Neuronal stem cell (in vitro differentiated cells): ENCODE measurements around the gene SH2D4B.

Experiments used
- DNase-seq: peaks from one replicate; pipeline ENCODE4 v3.0.0-alpha.2; 2013; ENCODE audit warnings: low spot score
- H2AFZ ChIP-seq: one replicate; pipeline ENCODE4 v1.6.1; 2013; ENCODE audit warnings: mild to moderate bottlenecking, low read length, inconsistent platforms
- H2AK5ac ChIP-seq: 2 replicates; pipeline ENCODE4 v1.6.1; 2013; ENCODE audit warnings: low read depth, mild to moderate bottlenecking, inconsistent platforms, low read length, moderate library complexity, mixed read lengths
- H2BK120ac ChIP-seq: 2 replicates; pipeline ENCODE4 v1.6.1; 2013; ENCODE audit warnings: low read depth, mild to moderate bottlenecking, inconsistent platforms, low read length, moderate library complexity, mixed read lengths
- H2BK12ac ChIP-seq: one replicate; pipeline ENCODE4 v1.6.1; 2013; ENCODE audit warnings: low read length, inconsistent platforms
- H2BK15ac ChIP-seq: 2 replicates; pipeline ENCODE4 v1.6.1; 2013; ENCODE audit warnings: mild to moderate bottlenecking, low read length, inconsistent platforms, mixed read lengths
- H2BK5ac ChIP-seq: one replicate; pipeline ENCODE4 v1.6.1; 2013; ENCODE audit warnings: inconsistent platforms, mild to moderate bottlenecking, low read length, moderate library complexity
- H3K14ac ChIP-seq: one replicate; pipeline ENCODE4 v1.6.1; 2013; ENCODE audit warnings: low read length, inconsistent platforms
- H3K18ac ChIP-seq: 2 replicates; pipeline ENCODE4 v1.6.1; 2013; ENCODE audit warnings: low read length, inconsistent platforms
- H3K23ac ChIP-seq: 2 replicates; pipeline ENCODE4 v1.6.1; 2013; ENCODE audit warnings: low read depth, mild to moderate bottlenecking, mixed read lengths, low read length, inconsistent platforms; ENCODE audit not compliant: poor library complexity
- H3K27ac ChIP-seq: replicated peaks from 3 replicates; pipeline ENCODE4 v1.5.1; 2013; ENCODE audit warnings: low read length, inconsistent platforms
- H3K27me3 ChIP-seq, 3 experiments: 2 replicates each; pipeline ENCODE4 v1.6.1; 2013; ENCODE audit warnings: low read length in 3 of 3, mild to moderate bottlenecking in 2 of 3, inconsistent platforms in 1 of 3, low read depth in 1 of 3, mixed read lengths in 1 of 3, moderate library complexity in 1 of 3; ENCODE audit not compliant: control insufficient read depth in 3 of 3, insufficient read depth in 3 of 3
- H3K36me3 ChIP-seq, 2 donors: replicated peaks in 1 of 2; 2 replicates each; pipeline ENCODE4 v1.6.1; 2013; ENCODE audit warnings: low read length in 2 of 2; ENCODE audit not compliant: control insufficient read depth in 2 of 2, insufficient read depth in 2 of 2
- H3K4ac ChIP-seq: 2 replicates; pipeline ENCODE4 v1.6.1; 2013; ENCODE audit warnings: inconsistent platforms, mild to moderate bottlenecking, low read length, moderate library complexity
- H3K4me1 ChIP-seq, 2 donors: 1 replicate in 1 of 2; 2 replicates in 1 of 2; pipeline ENCODE4 v1.6.1; 2013; ENCODE audit warnings: low read length in 2 of 2, low read depth in 1 of 2; ENCODE audit not compliant: control insufficient read depth in 2 of 2, insufficient read depth in 1 of 2
- H3K4me2 ChIP-seq: one replicate; pipeline ENCODE4 v1.6.1; 2013; ENCODE audit warnings: mild to moderate bottlenecking, low read length, inconsistent platforms; ENCODE audit not compliant: insufficient read depth, poor library complexity, severe bottlenecking
- H3K4me3 ChIP-seq, 2 donors: 2 replicates each; pipeline ENCODE4 v1.5.1; 2013; ENCODE audit warnings: low read length in 2 of 2, mild to moderate bottlenecking in 2 of 2, inconsistent platforms in 1 of 2, moderate library complexity in 1 of 2
- H3K79me1 ChIP-seq: one replicate; pipeline ENCODE4 v1.6.1; 2013; ENCODE audit warnings: low read depth, mild to moderate bottlenecking, inconsistent platforms, low read length, moderate library complexity
- H3K9ac ChIP-seq: one replicate; pipeline ENCODE4 v1.6.1; 2013; ENCODE audit warnings: mild to moderate bottlenecking, low read depth, low read length, inconsistent platforms; ENCODE audit not compliant: poor library complexity
- H3K9me3 ChIP-seq, 2 donors: replicated peaks in 1 of 2; 2 replicates each; pipeline versions ENCODE3 to v1.6.1; 2013; ENCODE audit warnings: low read length in 2 of 2, mild to moderate bottlenecking in 2 of 2, inconsistent platforms in 1 of 2, low read depth in 1 of 2, mixed read lengths in 1 of 2, moderate library complexity in 1 of 2; ENCODE audit not compliant: control insufficient read depth in 2 of 2, insufficient read depth in 1 of 2
- H4K8ac ChIP-seq: one replicate; pipeline ENCODE4 v1.6.1; 2013; ENCODE audit warnings: low read depth, mild to moderate bottlenecking, inconsistent platforms, low read length, moderate library complexity
- H4K91ac ChIP-seq: one replicate; pipeline ENCODE4 v1.6.1; 2013; ENCODE audit warnings: low read length, low read depth, mild to moderate bottlenecking, inconsistent platforms; ENCODE audit not compliant: poor library complexity
- WGBS, 2 donors: extraction: QIAGEN DNeasy Blood & Tissue Kit; methylation state at CpG; one replicate each; pipeline ENCODE4 v1.1.7; 2013; ENCODE audit warnings: missing lambda C conversion rate in 2 of 2, mixed read lengths in 1 of 2; ENCODE audit not compliant: insufficient read length in 2 of 2, insufficient replicate concordance in 1 of 2; ENCODE audit errors: extremely low coverage in 2 of 2; 5-methylcytosine and 5-hydroxymethylcytosine counted together

SH2D4B gene

DNA sequence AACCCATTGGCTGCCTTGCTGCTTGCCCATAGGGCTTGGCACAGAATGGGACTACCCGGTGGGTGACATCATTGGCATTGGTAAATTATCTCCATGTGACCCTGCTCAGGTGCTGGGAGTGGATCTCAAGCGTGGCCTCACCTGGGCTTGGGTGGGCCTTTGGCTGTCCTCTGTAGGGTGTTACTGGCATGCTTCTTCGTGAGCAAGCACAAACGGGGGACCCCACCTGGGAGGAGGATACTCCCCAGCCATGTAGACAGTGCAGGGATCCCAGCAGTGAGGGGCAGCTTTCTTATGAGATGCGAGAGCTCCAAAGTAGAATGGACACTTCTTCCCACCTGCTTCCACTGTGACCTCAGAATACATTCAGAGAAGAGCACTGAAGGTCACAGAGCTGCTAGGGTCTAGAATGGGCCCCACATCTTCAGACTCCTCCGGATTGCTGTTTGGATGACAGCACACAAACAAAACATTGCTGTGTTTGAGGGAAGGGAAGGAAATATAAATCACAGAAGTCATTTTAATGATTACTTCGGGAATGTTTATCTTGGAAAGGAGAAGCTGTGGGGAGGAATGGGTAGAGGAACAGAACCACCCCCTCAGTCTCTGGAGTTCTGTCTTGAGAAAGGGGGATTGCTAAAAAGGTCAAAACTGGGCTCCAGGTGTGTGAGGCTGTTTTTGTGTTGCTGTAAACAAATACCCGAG is 75.9 kb downstream of the SH2D4B start:
- Histone ChIP-seq H4K91ac (no peak overlapping the region), H3K79me1 (no peaks in the 10 kb centered on the region), H3K9ac (no peak overlapping the region), H2AFZ (no peak overlapping the region), H2BK120ac (no peak overlapping the region), H2BK12ac (no peak overlapping the region), H3K36me3 (no peaks in the 10 kb centered on the region), H2BK15ac (no peak overlapping the region), H3K14ac (no peak overlapping the region), H2BK5ac (no peak overlapping the region), H3K9me3 (no peaks in the 10 kb centered on the region), H2AK5ac (no peak overlapping the region), H3K4me3 (peak overlapping the region in 1 of 2 donors; percentile 41), H3K27ac (no peak overlapping the region), H3K27me3 (no peaks in the 10 kb centered on the region), H3K23ac (no peak overlapping the region), H3K4me2 (no peak overlapping the region), H3K4ac (no peak overlapping the region), H3K4me1 (no peaks in the 10 kb centered on the region), H3K18ac (peak overlapping the region; percentile 65), H4K8ac (no peak overlapping the region)
- no CpG with 5 or more reads among the region's 8 CpGs for WGBS, 2 donors
- no peak for DNase-seq

DNA sequence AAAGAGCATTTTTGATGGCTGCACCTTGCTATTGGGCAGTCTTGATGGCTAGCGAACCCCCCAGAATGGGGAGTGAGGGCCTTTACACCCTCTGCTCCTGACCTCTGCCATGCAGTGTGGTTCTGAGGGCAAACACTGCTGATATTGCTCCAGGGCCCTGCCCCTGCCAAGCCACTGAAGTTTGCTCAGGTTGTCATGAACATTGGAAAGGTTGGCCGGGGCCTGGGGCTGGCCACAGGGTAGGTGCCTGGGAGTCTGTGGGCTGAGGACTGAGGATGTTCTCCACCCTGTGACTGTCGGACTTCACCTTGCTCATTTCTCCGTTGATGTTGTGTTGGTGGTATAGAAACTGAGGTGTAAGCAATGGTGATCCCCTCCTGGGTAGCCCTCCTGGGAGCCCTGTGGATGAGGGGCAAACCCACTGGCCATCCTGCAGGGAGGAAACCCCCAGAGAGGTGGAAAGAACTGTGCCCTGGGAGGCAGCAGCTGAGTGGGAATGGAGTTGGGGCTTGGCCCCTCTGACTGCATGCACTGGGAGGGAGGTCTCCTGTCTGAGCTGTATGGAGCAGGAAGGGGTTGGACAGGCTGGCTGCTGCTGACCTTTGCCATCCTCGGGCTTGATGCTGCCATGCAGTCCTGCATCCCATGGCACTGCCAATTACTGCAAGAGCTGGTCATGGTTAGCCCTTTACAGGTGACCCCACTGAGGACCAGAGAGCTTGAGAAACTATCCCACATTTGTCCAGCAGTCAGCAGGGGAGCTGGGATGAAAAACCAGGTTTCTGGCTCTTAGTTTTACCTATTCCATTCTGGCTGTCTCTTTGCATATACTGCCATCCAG is 77.1 kb downstream of the SH2D4B start:
- no peak for DNase-seq
- Histone ChIP-seq H2BK15ac (no peak overlapping the region), H4K91ac (no peak overlapping the region), H3K27ac (no peak overlapping the region), H3K4me3 (no peak overlapping the region), H3K4ac (no peak overlapping the region), H3K36me3 (no peaks in the 10 kb centered on the region), H3K23ac (no peak overlapping the region), H3K18ac (no peak overlapping the region), H2BK120ac (no peak overlapping the region), H3K9me3 (no peaks in the 10 kb centered on the region), H2BK12ac (no peak overlapping the region), H2BK5ac (no peak overlapping the region), H3K79me1 (no peaks in the 10 kb centered on the region), H3K14ac (peak overlapping the region; percentile 50), H3K4me1 (no peaks in the 10 kb centered on the region), H3K9ac (no peak overlapping the region), H4K8ac (no peak overlapping the region), H2AK5ac (no peak overlapping the region), H3K27me3 (no peaks in the 10 kb centered on the region), H2AFZ (no peak overlapping the region), H3K4me2 (no peak overlapping the region)
- no CpG with 5 or more reads among the region's 5 CpGs for WGBS, 2 donors

DNA sequence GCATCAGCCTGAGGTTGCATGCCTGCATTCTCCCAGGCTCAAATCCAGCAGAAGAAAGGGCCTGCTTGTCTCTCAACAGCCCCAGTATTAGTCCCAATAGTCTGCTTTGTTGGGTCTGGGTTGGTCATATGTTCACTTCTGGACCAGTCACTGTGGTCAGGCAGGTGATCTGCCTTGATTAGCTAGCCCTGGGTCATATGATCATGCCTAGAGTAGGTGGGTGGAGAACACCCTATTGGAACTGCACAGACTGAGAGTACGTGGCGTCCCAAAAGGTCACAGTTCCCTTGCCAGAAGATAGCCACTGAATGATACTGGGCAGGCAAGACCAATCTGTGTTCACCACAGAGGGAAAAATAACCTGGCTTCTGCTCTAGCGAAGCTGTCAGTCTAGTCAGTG is 80.1 kb downstream of the SH2D4B start:
- no peak overlapping the region for H4K8ac ChIP-seq
- no peak overlapping the region for H2BK15ac ChIP-seq
- H2BK12ac ChIP-seq = no peak overlapping the region
- no peaks in the 10 kb centered on the region for H3K4me1 ChIP-seq
- no peaks in the 10 kb centered on the region for H3K36me3 ChIP-seq
- H3K23ac ChIP-seq = no peak overlapping the region
- no peak overlapping the region for H3K27ac ChIP-seq
- no peak overlapping the region for H2AFZ ChIP-seq
- no peak overlapping the region for H3K9ac ChIP-seq
- H2AK5ac ChIP-seq = no peak overlapping the region
- no peak overlapping the region for H3K4ac ChIP-seq
- no peak overlapping the region for H2BK5ac ChIP-seq
- H3K79me1 ChIP-seq = no peaks in the 10 kb centered on the region
- H3K18ac ChIP-seq = no peak overlapping the region
- no peak overlapping the region for H3K4me2 ChIP-seq
- H3K9me3 ChIP-seq = no peaks in the 10 kb centered on the region
- no peaks in the 10 kb centered on the region for H3K27me3 ChIP-seq
- no peak overlapping the region for H2BK120ac ChIP-seq
- no peak for DNase-seq
- no peak overlapping the region for H4K91ac ChIP-seq
- no peak overlapping the region for H3K14ac ChIP-seq
- WGBS, 2 donors = no CpG with 5 or more reads among the region's 3 CpGs
- H3K4me3 ChIP-seq = no peak overlapping the region

DNA sequence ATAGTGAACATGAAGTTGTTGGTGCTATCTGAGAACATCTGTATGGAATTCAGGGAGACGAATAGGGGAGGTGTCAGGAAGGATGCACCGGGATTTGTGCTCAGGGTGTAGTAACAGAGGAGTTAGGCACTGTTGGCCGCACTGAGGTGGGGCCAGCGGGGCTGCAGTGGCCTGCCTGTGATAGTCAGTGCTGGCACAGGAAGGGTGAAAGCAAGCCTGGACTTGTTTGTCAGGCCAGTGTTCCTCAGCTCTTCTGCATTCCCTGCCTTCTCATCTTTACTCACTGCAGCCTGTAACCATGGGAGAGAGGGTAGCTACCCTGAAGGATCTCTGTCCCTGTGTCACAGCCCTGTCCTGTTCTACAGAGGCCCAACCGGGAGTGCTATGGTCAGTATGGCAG is 81.3 kb downstream of the SH2D4B start:
- Histone ChIP-seq H3K27me3 (no peaks in the 10 kb centered on the region), H3K36me3 (no peaks in the 10 kb centered on the region), H2BK15ac (no peak overlapping the region)

More for the DNA sequence above, 81.3 kb downstream of the SH2D4B start:
- H3K18ac ChIP-seq = no peak overlapping the region
- no peaks in the 10 kb centered on the region for H3K9me3 ChIP-seq
- H2AFZ ChIP-seq = no peak overlapping the region
- H2BK5ac ChIP-seq = no peak overlapping the region
- H3K14ac ChIP-seq = peak overlapping the region; percentile 10
- no peak overlapping the region for H4K91ac ChIP-seq
- no peak for DNase-seq
- peak overlapping the region; percentile 66 for H3K23ac ChIP-seq
- H4K8ac ChIP-seq = no peak overlapping the region
- no peak overlapping the region for H2BK12ac ChIP-seq
- no CpG with 5 or more reads among the region's 5 CpGs for WGBS, 2 donors
- no peaks in the 10 kb centered on the region for H3K79me1 ChIP-seq
- no peak overlapping the region for H3K27ac ChIP-seq
- H3K4me1 ChIP-seq = no peaks in the 10 kb centered on the region
- H3K4ac ChIP-seq = no peak overlapping the region
- H3K4me2 ChIP-seq = no peak overlapping the region
- no peak overlapping the region for H3K4me3 ChIP-seq
- no peak overlapping the region for H2BK120ac ChIP-seq
- no peak overlapping the region for H2AK5ac ChIP-seq
- H3K9ac ChIP-seq = no peak overlapping the region
